Gastroesophageal sphincter (tissue), 4 donors: ENCODE data around the gene ST3GAL2. TPM values are rescaled to one million over a fixed set of nuclear protein-coding genes. Genes with fewer than 3 reads are reported as not detected.
"Not testable (repeated sequence)": the region's sequence is repeated elsewhere in the genome, so short reads cannot be mapped to it uniquely, and the experiment has no call there.

Experiments
- ATAC-seq: fragments of 150-250 bp; one replicate; pipeline ENCODE4 v1.9.1; 2016; ENCODE audit warnings: mild to moderate bottlenecking, moderate library complexity
- H3K27ac ChIP-seq, 4 donors: fragments of 200-600 bp; sonication (generic) in 3 of 4; 1 replicate in 3 of 4; 2 replicates in 1 of 4; pipeline ENCODE4 v1.5.1; 2016 to 2019
- H3K27me3 ChIP-seq: fragments of 200-600 bp; sonication (generic); one replicate; pipeline ENCODE4 v1.5.1; 2019
- H3K36me3 ChIP-seq, 2 donors: fragments of 200-600 bp; sonication (generic); one replicate each; pipeline ENCODE4 v1.5.1; 2019; ENCODE audit warnings: control low read depth in 1 of 2
- H3K4me1 ChIP-seq, 3 donors: fragments of 200-600 bp; sonication (generic); 1 replicate in 2 of 3; 2 replicates in 1 of 3; pipeline ENCODE4 v1.5.1; 2016 to 2019; ENCODE audit warnings: control low read depth in 2 of 3
- H3K4me3 ChIP-seq, 2 donors: fragments of 200-600 bp; sonication (generic); one replicate each; pipeline ENCODE4 v1.5.1; 2019; ENCODE audit warnings: mild to moderate bottlenecking in 1 of 2, moderate library complexity in 1 of 2
- H3K9me3 ChIP-seq, 3 donors: fragments of 200-600 bp; sonication (generic); one replicate each; pipeline ENCODE4 v1.5.1; 2017 to 2019; ENCODE audit warnings: control low read depth in 2 of 3
- EP300 ChIP-seq: sonication (generic); formaldehyde crosslinking; IDR thresholded peaks from one replicate; pipeline ENCODE4 v1.6.1; 2017; ENCODE audit warnings: antibody characterized with exemption, mild to moderate bottlenecking
- POLR2A ChIP-seq, 2 donors: fragments of 450-650 bp; IDR thresholded peaks; one replicate each; pipeline ENCODE4 v1.6.1; 2017; ENCODE audit warnings: antibody characterized with exemption in 2 of 2, mild to moderate bottlenecking in 2 of 2, moderate library complexity in 1 of 2
- POLR2AphosphoS5 ChIP-seq: sonication (generic); formaldehyde crosslinking; IDR thresholded peaks from one replicate; pipeline ENCODE4 v1.6.1; 2017; ENCODE audit warnings: antibody characterized with exemption
- whole genome bisulfite sequencing, 2 donors: methylation state at CpG; one replicate each; pipeline ENCODE4 v1.1.5; 2018; ENCODE audit warnings: low coverage in 1 of 2; 5-methylcytosine and 5-hydroxymethylcytosine counted together
- total RNA-seq, 4 donors: library from RNA; depleted of rRNA; stranded (reverse); fragments of >200 nt; gene quantifications; one replicate each; pipeline ENCODE4 v1.1.0, GENCODE V29; 2016
- TF ChIP-seq, protein P1 (sequence below), 4 experiments: fragments of 200-600 bp in 2 of 4; fragments of 450-650 bp in 2 of 4; sonication (generic) in 1 of 4; IDR thresholded peaks; one replicate each; pipeline ENCODE4 v1.5.1; 2017 to 2019; ENCODE audit warnings: antibody characterized with exemption in 4 of 4, mild to moderate bottlenecking in 2 of 4, moderate library complexity in 2 of 4

Gene ST3GAL2
- total RNA-seq, 4 donors from 2014 or later: 17.6 to 35.6 (median 24.8) TPM

GRCh38 chr16:70375636-70376611 is 63.0 kb downstream of the ST3GAL2 start:
- H3K4me3 ChIP-seq: no peak overlapping the region
- H3K9me3 ChIP-seq: no peaks in the 10 kb centered on the region
- H3K27me3 ChIP-seq: no peaks in the 10 kb centered on the region
- peaks cover 0 to 15% (median 10%) of the 10 kb centered on the region in 3 donors for H3K4me1 ChIP-seq
- WGBS, 2 donors: 63 to 85% methylated on average over 6 to 16 of the region's 16 CpGs
- peak overlapping the region in 1 of 4 donors; percentile 8 for H3K27ac ChIP-seq
- ATAC-seq: no peak
- H3K36me3 ChIP-seq: peaks cover 0 to 51% of the 10 kb centered on the region in 2 donors
- TF ChIP-seq EP300: no peak
- TF ChIP-seq POLR2AphosphoS5: no peak
- no peak for TF ChIP-seq POLR2A (IDR thresholded peaks at IDR 0.05)
- TF ChIP-seq, protein P1, sequence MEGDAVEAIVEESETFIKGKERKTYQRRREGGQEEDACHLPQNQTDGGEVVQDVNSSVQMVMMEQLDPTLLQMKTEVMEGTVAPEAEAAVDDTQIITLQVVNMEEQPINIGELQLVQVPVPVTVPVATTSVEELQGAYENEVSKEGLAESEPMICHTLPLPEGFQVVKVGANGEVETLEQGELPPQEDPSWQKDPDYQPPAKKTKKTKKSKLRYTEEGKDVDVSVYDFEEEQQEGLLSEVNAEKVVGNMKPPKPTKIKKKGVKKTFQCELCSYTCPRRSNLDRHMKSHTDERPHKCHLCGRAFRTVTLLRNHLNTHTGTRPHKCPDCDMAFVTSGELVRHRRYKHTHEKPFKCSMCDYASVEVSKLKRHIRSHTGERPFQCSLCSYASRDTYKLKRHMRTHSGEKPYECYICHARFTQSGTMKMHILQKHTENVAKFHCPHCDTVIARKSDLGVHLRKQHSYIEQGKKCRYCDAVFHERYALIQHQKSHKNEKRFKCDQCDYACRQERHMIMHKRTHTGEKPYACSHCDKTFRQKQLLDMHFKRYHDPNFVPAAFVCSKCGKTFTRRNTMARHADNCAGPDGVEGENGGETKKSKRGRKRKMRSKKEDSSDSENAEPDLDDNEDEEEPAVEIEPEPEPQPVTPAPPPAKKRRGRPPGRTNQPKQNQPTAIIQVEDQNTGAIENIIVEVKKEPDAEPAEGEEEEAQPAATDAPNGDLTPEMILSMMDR (IDR thresholded peaks at IDR 0.05): no peak

GRCh38 chr16:70374213-70374612 is 64.7 kb downstream of the ST3GAL2 start:
- no peak for TF ChIP-seq POLR2A (IDR thresholded peaks at IDR 0.05)
- TF ChIP-seq, protein P1 (IDR thresholded peaks at IDR 0.05): no peak
- no peak for TF ChIP-seq POLR2AphosphoS5
- no peak for TF ChIP-seq EP300
- WGBS, 2 donors: 89 to 93% methylated on average over 6 to 8 of the region's 8 CpGs
- H3K9me3 ChIP-seq: no peaks in the 10 kb centered on the region
- no peak overlapping the region for H3K4me3 ChIP-seq
- H3K27ac ChIP-seq: no peak overlapping the region
- H3K36me3 ChIP-seq: peaks cover 0 to 68% of the 10 kb centered on the region in 2 donors
- no peaks in the 10 kb centered on the region for H3K27me3 ChIP-seq
- no peak for ATAC-seq
- peaks cover 0 to 7% (median 0%) of the 10 kb centered on the region in 3 donors for H3K4me1 ChIP-seq

DNA sequence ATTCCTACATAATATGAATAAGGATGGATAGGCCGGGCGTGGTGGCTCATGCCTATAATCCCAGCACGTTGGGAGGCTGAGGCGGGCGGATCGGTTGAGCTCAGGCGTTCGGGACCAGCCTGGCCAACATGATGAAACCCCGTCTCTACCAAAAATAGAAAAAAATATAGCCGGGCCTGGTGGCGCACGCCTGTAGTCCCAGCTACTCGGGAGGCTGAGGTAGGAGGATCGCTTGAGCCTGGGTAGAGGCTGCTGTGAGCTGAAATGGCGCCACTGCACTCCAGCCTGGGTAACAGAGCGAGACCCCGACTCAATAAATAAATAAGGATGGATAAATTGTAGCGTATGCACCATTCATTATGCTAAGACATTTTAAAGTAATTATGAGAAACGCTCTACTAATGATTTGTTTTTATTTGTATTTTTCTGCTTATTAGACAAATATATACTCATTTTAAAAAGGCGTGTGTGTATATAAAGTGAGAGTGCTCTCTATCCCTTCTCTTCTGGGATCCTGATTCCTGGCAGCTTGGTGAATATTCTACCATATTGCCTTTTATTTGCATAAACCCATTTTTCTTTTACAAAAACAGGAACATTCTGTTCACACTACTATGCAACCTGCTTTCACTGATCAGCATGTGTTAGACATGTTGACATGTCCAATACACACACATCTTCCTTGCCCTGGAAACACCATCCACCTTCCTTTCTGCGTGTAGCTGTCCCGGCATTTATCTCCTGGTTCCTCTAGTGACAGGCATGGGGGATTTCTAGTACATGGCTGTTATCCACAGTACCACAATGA is 65.8 kb downstream of the ST3GAL2 start:
- peaks cover 0 to 79% of the 10 kb centered on the region in 2 donors for H3K36me3 ChIP-seq
- WGBS, 2 donors: 88 to 91% methylated on average over 22 of the region's 22 CpGs
- no peak overlapping the region for H3K4me3 ChIP-seq
- no peak for ATAC-seq
- H3K27me3 ChIP-seq: no peaks in the 10 kb centered on the region
- H3K27ac ChIP-seq: no peak overlapping the region
- TF ChIP-seq EP300: no peak
- TF ChIP-seq, protein P1 (IDR thresholded peaks at IDR 0.05): no peak
- TF ChIP-seq POLR2A (IDR thresholded peaks at IDR 0.05): no peak
- TF ChIP-seq POLR2AphosphoS5: no peak
- H3K4me1 ChIP-seq: peaks cover 0 to 7% (median 0%) of the 10 kb centered on the region in 3 donors
- H3K9me3 ChIP-seq: no peaks in the 10 kb centered on the region

- no peak for ATAC-seq
- no peak overlapping the region for H3K27ac ChIP-seq
- H3K4me1 ChIP-seq: peaks cover 0 to 7% (median 0%) of the 10 kb centered on the region in 3 donors
- H3K9me3 ChIP-seq: no peaks in the 10 kb centered on the region
- TF ChIP-seq POLR2A (IDR thresholded peaks at IDR 0.05) (no peak), POLR2AphosphoS5 (no peak), EP300 (no peak)
- WGBS, 2 donors: 85 to 94% methylated on average over 10 of the region's 10 CpGs
- peaks cover 0 to 96% of the 10 kb centered on the region in 2 donors for H3K36me3 ChIP-seq
- no peak overlapping the region for H3K4me3 ChIP-seq
- no peaks in the 10 kb centered on the region for H3K27me3 ChIP-seq
Observed at GRCh38 chr16:70370924-70371323, 68.0 kb downstream of the ST3GAL2 start.

DNA sequence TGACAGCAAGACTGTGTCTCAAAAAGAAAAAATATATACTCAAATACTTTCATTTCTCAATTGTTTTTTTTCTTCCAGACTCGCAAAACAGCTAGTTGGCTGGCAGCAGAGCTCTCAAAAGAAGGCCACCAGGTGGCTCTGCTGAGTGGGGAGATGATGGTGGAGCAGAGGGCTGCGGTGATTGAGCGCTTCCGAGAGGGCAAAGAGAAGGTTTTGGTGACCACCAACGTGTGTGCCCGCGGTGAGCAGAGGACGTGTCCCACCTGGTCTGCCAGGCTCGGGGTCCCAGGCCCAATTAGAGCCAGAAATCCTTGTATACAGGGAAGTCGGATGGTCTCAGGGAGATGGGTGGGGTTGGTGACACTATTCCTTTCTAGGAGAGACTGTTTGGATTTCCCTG is 68.8 kb downstream of the ST3GAL2 start:
- H3K4me1 ChIP-seq, H3K4me3 ChIP-seq, H3K27me3 ChIP-seq, H3K27ac ChIP-seq, H3K9me3 ChIP-seq: not testable (repeated sequence)
- peak; percentile 43 for ATAC-seq
- 23 to 33% methylated on average over 3 to 6 of the region's 10 CpGs for WGBS, 2 donors
- peaks cover 0 to 96% of the 10 kb centered on the region in 2 donors for H3K36me3 ChIP-seq
- TF ChIP-seq, protein P1 (IDR thresholded peaks at IDR 0.05): peak in 3 of 4 experiments; percentile 62 to 68 (median 62)
